Endothelial cell of hepatic sinusoid (primary cell): ENCODE results near the gene MLX.
"Not testable (repeated sequence)": the region's sequence is repeated elsewhere in the genome, so short reads cannot be mapped to it uniquely, and the experiment has no call there.

Experiments
- in situ Hi-C: cut with HindIII; loops from 2 replicates; pipeline ENCODE4 v1.10.0; 2017; ENCODE audit warnings: low sequenced_read_pairs

The MLX gene

GRCh38 chr17:42553161-42553818 is 13.6 kb upstream of the MLX start:
- in situ Hi-C loops: no loop called here

- in situ Hi-C loops: no loop called here
These were observed 13.0 kb upstream of the MLX start for GRCh38 chr17:42553866-42554249.

GRCh38 chr17:42554250-42555121 is 12.4 kb upstream of the MLX start:
- in situ Hi-C loops: no loop called here

GRCh38 chr17:42555122-42555622 is 11.7 kb upstream of the MLX start:
- in situ Hi-C loops: no loop called here

GRCh38 chr17:42555961-42556617 is 10.8 kb upstream of the MLX start:
- in situ Hi-C loops: not testable (repeated sequence)

- in situ Hi-C loops: no loop called here
These were observed 7.8 kb upstream of the MLX start for GRCh38 chr17:42559075-42559474.

- in situ Hi-C loops: no loop called here
These were observed 6.7 kb upstream of the MLX start for GRCh38 chr17:42560246-42560645.

- in situ Hi-C loops: no loop called here
These were observed 5.0 kb upstream of the MLX start, which contains the start of gene COASY for GRCh38 chr17:42561897-42562387. Gene COASY, plus strand, starts transcription at chr17:42562148. Its CDS starts 475 bp downstream, at chr17:42562623.

- in situ Hi-C loops: no loop called here
These were observed 4.3 kb upstream of the MLX start for GRCh38 chr17:42562388-42563142.

GRCh38 chr17:42563143-42563509 is 3.8 kb upstream of the MLX start:
- in situ Hi-C loops: no loop called here

GRCh38 chr17:42563543-42563942 is 3.4 kb upstream of the MLX start:
- in situ Hi-C loops: no loop called here

- in situ Hi-C loops: no loop called here
These were observed 3.0 kb upstream of the MLX start for GRCh38 chr17:42563950-42564349.

- in situ Hi-C loops: no loop called here
These were observed 1.9 kb upstream of the MLX start for GRCh38 chr17:42564815-42565522.

GRCh38 chr17:42565523-42566214 is 1.2 kb upstream of the MLX start:
- in situ Hi-C loops: no loop called here

- in situ Hi-C loops: no loop called here
These were observed 551 bp upstream of the MLX start for GRCh38 chr17:42566215-42566882.

- in situ Hi-C loops: no loop called here
These were observed 1.6 kb downstream of the MLX start for GRCh38 chr17:42568341-42569111.

GRCh38 chr17:42571435-42572225 is 4.7 kb downstream of the MLX start:
- in situ Hi-C loops: loop anchor here (10.0 kb wide), 1 partner anchor 113 kb away; the partner anchor contains the start of genes CCR10 and CNTNAP1
